Medulla oblongata (tissue), 1 donor: Measurements from ENCODE around the gene TMEM132E.

Experiments
- DNase-seq: peaks from one replicate; pipeline ENCODE4 v3.0.0-alpha.2; 2015; ENCODE audit errors: extremely low spot score

Gene TMEM132E

GRCh38 chr17:34665150-34665806 lies 85.9 kb downstream of the TMEM132E start:
- DNase-seq: no peak

DNA sequence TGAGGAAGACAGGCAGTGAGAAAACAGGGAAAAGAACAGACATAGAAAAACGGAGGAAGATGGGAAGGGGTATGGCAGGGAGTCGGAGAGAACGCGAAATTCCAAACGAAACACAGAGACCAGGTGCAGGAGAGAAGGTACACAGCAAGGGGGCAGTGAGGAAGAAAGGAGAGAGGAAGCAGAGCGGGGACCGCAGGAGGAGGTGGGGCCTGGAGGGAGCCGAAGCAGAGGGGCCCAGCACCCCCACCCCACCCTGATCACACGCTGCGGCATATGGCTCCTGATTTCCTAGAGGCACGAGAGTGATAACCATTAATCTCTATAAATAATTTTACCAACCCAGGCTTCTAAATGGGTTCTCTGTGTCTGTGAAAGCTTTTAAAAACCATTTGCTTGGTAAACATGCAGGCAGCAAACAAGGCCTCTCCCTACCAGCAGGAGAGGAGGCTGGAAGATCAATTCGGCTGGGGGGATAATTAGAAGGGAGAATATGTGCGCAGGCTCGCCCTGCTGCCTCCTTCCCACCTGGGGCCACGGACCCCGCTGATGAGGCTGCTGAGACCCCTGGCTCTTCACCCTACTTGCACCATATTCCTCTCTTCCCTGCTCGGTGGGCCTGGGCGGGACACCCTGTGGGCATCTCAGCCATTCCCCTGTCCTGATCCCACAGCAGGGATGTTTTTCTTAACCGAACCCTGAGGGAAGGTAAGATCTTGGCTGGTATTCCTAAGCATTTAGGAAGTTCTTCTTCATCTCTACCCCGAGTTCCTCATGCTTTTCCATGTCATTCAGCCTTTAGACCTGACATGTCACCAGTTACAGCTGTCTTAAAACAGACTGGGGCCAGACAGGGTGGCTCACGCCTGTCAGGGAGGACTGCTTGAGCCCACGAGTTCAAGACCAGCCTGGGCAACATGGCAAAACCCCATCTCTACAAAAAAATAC lies 86.7 kb downstream of the TMEM132E start:
- DNase-seq: no peak

DNA sequence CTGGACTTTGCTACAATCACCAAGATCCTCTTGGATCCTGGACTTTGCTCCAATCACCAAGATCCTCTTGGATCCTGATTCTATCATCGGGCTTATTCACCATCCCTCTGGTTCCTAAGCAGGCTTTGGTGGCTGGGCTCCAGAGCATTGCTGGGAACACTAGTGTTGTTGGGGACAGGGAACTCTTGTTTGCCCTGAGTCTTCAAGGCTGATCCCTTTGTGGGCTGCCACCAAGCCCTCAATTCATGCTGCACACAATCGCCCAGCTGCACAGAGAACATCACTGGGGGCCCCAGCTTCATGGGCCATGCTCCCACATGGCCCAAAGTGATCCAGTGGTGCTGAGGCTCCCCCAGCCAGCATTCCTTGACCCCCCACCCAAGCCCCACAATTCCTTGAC lies 88.3 kb downstream of the TMEM132E start:
- DNase-seq: peak; percentile 60

DNA sequence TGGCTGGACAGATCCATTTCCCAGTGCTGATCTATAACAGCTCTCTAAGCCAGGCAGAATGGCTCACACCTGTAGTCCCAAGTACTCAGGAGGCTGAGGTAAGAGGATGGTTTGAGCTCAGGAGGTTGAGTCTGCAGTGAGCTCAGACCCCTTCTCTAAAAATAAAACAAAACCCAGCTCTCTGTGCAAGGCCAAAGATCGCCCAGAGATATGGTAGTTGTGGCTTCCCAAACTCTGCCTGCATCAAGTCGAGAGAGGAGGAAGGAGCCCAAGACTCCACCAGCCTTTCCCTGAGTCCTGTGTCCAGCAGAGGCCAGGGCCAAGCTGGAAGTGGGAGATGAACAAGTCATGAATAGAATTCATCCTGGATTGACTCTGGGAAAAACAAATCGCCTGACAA lies 88.8 kb downstream of the TMEM132E start:
- DNase-seq: no peak

DNA sequence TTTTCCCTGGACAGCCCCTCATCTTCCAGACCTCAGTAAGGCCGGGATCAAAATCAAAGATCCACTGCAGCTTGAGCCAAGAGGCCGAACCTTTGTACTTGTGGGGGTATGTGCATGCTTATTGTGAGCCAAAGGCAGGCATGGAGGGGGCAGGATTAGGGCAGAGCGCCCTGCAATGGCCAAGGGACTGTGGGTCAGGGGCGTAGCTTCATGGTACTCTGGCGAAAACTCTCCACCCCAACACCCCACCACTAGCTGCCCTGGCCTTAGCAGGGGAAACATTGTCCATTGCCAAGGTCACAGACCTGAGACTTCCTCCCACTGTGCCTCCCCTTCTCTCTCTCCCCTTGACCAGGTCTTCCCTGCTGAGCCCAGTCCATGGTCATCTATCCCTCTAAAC lies 90.1 kb downstream of the TMEM132E start:
- no peak for DNase-seq

DNA sequence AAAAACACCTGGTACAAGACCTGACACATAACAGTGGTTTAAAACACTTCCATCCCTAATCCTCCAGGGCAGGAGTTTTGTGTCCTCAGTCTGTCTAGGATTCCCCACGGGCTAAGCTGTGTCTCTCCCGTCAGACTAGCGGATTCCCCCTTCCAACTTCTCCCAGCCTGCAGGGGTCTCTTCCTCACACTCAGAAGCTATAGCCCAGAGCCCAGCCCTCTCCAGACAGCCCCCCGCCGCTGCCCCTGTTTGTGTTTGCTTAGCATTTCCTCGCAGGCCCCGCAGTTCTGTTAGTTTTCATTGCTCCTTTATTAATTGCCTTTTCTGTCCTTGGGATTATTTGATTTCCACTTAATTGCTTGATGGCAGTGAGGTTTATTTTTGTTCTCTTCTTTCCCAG lies 91.2 kb downstream of the TMEM132E start:
- DNase-seq: no peak

DNA sequence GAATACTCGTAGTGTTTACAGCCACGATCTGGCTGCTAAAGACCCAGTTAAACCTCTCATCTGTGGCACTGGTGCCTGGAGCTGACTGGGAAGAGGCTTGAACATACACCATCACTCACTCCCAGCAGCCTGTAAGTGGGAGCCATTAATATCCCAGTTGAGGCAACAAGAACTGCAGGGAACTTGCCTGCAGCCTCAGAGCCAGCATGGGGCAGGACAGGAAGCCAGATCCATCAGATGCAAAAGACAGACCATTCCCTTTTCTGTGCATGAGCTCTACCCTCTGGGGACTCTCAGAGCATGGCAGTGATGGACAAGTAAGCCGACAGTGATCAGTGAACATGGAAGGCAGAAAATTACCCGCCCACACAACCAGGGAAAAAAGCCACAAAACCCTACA lies 91.8 kb downstream of the TMEM132E start:
- DNase-seq: no peak

- no peak for DNase-seq
Observed at GRCh38 chr17:34672176-34672785, 92.9 kb downstream of the TMEM132E start.

DNA sequence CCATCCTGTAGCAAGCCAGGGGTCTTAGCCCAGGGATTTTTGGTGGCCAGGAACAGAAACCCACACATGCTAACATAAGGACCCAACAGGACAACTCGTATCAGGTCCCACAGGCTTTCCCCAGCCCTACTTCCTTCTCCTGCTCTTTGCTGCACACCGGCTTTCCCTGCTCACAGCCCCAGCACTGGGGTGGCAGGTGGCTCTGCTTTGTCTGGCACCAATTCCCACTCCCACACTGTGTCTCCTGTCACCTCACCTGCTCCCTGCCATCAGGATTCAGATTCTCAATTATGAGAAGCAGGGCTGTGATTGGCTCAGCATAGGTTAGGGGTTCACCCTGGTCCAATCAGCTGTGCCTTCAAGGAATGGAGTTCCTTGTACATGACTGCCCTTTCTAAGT lies 94.1 kb downstream of the TMEM132E start:
- DNase-seq: no peak

DNA sequence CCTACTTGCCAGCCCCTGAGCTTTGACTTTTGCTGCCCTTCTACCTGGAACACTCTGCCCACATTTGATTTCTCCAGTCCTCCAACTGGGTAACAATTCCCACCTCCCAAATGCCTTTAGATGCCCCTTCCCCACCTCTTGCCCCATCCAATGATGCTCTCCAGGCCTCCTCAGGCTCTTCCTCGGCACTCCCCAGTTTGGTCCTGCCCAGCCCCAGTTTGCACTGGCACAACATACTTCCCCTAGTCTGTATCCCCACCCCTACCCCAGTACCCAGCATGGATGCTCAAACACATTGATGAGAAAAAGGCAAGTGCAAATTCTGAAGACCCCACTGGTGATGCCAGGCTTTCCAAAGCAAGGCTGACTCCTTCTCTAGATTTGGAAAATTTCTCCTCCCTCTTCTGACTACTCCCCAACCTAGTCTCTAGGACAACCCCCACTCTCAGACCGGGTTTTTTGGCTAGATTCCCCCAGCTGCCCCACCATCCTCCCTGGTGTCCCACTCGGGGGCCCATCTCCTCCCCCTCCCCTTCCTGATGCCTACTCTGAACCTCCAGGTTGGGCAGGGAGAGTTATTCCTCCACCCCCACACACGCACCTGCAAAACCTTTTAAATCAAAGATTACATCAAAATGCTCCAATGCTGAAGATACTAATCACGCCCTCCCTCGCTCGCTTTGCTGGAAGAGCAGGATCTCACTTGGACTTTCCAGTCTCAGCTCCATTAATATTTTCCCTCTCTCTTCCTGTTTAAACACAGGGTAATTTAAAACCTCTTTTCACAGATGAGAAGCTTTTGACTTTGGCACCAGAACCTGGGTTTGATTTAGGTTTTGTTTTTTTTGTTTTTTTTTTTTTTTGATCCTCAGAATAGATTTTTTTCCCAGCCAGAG lies 94.9 kb downstream of the TMEM132E start:
- DNase-seq: no peak

- DNase-seq: no peak
Observed at GRCh38 chr17:34675143-34675542, 95.8 kb downstream of the TMEM132E start.

DNA sequence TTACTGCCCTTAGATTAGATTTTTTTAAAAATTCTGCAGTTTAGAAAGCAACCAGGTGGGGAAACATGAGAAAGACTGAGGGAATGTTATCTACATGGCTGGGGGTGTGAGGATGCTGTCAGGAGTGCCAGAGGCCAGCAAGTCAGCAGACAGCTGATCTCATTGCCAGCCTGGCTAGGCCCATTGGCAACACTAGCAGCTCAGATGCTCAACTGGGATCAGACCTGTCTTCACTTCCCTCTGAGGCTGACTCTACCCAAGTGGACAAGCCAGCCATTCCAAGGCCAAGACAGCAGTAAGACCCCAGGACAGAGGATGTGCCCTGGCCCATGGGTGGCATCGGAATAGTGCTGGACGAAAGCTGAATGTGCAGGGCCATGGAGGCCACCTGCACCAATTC lies 96.2 kb downstream of the TMEM132E start:
- no peak for DNase-seq

DNA sequence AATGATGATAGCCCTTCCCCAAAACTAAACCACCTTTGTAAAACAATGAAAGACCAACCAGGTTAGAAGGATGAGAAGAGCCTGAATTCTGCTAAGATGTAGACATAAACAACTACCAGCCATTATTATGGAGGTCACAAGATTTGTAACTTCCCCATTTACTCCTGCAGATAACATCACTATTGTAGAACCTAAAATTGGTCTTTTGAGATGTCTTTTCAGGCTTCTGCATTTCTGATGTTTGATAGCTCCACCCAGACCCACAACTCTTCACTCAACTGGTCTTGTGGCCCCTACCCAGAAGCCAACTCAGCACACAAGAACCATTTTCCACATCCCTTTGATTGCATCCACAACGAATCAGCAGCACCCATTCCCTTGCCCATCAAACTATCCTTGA lies 100.8 kb downstream of the TMEM132E start:
- DNase-seq: no peak

- no peak for DNase-seq
Observed at GRCh38 chr17:34682305-34682704, 102.9 kb downstream of the TMEM132E start.

DNA sequence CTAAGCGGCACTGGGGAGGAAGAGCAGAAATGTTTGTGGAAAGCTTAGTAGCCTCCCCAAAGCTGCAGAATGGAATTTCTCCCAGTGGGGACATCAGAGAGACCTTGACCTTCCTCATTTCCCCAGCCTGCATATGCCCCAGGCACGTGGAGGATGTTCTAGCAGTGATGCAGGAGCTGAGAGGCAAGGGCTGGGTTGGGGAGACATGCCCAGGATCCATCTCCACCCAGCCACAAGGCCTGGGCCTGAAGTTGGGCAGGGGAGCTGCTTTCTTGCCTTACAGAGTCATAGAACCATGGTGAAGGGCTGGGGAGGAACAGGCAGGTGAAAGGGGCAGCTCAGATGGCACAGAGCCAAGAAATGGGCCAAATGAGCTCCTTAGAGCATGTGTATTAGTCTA lies 104.0 kb downstream of the TMEM132E start:
- no peak for DNase-seq
